Adrenal gland (tissue), 5 donors: ENCODE data around the gene FGGY.

Experiments used
- CTCF ChIP-seq, 6 experiments: fragments of 450-650 bp in 4 of 6; fragments of 200-600 bp in 2 of 6; sonication (generic) in 1 of 6; IDR thresholded peaks; 1 replicate in 5 of 6; 2 replicates in 1 of 6; pipeline versions ENCODE4 v1.5.1 to v1.8.0; 2016 to 2021; ENCODE audit warnings: antibody characterized with exemption in 6 of 6, mild to moderate bottlenecking in 2 of 6, moderate library complexity in 1 of 6
- POLR2A ChIP-seq, 2 donors: fragments of 450-650 bp; IDR thresholded peaks; one replicate each; pipeline ENCODE4 v1.6.1; 2017; ENCODE audit warnings: antibody characterized with exemption in 2 of 2, mild to moderate bottlenecking in 2 of 2, moderate library complexity in 1 of 2
- donor health status: DM: no; HTN: no; CAD: no.

- TF ChIP-seq CTCF (IDR thresholded peaks at IDR 0.05) (no peak), POLR2A (IDR thresholded peaks at IDR 0.05) (no peak)
Observed at GRCh38 chr1:59268406-59268805, 28.5 kb upstream of the FGGY start.
